ENCODE measurements around the gene GATAD2A.
A peak's percentile ranks its signal among the peaks of the same experiment; 100 is the strongest.

DNA sequence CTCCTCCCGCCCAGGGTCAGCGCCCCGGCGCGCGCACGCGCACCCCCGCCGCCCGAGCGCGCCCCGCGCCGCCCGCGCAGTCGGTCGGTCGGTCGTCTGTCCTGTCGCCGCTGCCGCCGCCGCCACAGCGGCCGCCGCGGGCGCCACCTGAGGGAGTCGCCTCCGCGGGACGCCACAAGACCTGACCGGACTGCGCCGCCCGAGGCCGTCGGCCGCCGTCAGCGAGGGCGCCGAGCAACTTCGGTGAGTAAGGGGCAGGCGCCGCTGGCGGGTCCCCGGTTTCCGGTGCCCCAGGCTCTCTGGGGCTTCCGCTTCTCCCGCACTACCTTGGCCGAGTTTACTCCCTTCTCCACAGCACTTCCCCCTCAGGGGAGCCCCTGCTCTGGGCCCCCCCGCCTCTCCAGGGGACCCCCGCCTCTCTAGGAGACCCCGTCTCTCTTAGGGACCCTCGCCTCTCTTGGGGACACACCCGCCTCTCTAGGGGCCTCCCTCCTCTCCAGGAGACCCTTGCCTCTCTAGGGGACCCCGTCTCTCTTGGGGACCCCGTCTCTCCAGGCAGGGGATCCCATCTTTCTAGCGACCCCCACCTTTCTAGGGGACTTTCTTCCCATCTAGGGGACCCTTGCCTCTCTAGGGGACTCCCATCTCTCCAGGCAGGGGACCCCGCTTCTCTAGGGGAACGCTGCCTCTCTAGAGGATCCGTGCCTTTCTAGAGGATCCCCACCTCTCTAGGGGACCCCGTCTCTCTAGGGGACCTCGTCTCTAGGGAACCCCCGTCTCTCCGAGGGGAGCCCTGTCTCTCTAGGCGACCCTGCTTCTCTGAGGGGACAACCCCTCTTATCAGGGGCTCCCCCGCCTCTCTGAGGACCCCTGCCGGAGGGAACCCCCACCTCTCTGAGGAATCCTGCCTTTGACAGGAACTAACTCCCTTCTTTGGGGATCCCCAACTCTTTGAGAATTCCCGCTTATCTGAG is 19.3 kb upstream of the GATAD2A start:
- TF ChIP-seq, protein P1, sequence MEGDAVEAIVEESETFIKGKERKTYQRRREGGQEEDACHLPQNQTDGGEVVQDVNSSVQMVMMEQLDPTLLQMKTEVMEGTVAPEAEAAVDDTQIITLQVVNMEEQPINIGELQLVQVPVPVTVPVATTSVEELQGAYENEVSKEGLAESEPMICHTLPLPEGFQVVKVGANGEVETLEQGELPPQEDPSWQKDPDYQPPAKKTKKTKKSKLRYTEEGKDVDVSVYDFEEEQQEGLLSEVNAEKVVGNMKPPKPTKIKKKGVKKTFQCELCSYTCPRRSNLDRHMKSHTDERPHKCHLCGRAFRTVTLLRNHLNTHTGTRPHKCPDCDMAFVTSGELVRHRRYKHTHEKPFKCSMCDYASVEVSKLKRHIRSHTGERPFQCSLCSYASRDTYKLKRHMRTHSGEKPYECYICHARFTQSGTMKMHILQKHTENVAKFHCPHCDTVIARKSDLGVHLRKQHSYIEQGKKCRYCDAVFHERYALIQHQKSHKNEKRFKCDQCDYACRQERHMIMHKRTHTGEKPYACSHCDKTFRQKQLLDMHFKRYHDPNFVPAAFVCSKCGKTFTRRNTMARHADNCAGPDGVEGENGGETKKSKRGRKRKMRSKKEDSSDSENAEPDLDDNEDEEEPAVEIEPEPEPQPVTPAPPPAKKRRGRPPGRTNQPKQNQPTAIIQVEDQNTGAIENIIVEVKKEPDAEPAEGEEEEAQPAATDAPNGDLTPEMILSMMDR (IDR thresholded peaks at IDR 0.05; ENCODE audit: insufficient read depth, low read depth, low read length) = peak; percentile 12
- no peak for TF ChIP-seq EZH2 (IDR thresholded peaks at IDR 0.05; ENCODE audit: insufficient read depth, low read length)

Measured in astrocyte (in vitro differentiated cells and primary cell).